Mesodermal cell (in vitro differentiated cells): ENCODE results near the gene PKMYT1.

Source experiments
- H3K27ac ChIP-seq: 2 replicates; pipeline ENCODE4 v1.7.0; 2013; ENCODE audit warnings: mild to moderate bottlenecking, low read depth, low read length, moderate library complexity; ENCODE audit not compliant: severe bottlenecking
- H3K36me3 ChIP-seq: 2 replicates; pipeline ENCODE4 v1.7.1; 2013; ENCODE audit warnings: mild to moderate bottlenecking, low read length, moderate library complexity; ENCODE audit not compliant: control insufficient read depth, insufficient read depth
- H3K4me1 ChIP-seq: one replicate; pipeline ENCODE4 v1.7.1; 2013; ENCODE audit warnings: mild to moderate bottlenecking, low read length; ENCODE audit not compliant: insufficient read depth, control insufficient read depth, poor library complexity, severe bottlenecking
- H3K4me3 ChIP-seq: 2 replicates; pipeline ENCODE4 v1.7.0; 2013; ENCODE audit warnings: low read length, control low read depth, mild to moderate bottlenecking; ENCODE audit not compliant: insufficient read depth, poor library complexity, severe bottlenecking; ENCODE audit errors: extremely low read depth
- H3K9me3 ChIP-seq: 2 replicates; pipeline ENCODE4 v1.7.1; 2013; ENCODE audit warnings: mild to moderate bottlenecking, low read length, moderate library complexity; ENCODE audit not compliant: control insufficient read depth
- WGBS, 2 experiments: methylation state at CpG; one replicate each; pipeline ENCODE4 v1.1.5; 2013; ENCODE audit warnings: missing lambda C conversion rate in 2 of 2; ENCODE audit not compliant: insufficient coverage in 2 of 2; 5-methylcytosine and 5-hydroxymethylcytosine counted together

The PKMYT1 gene

GRCh38 chr16:3007957-3008689 lies 27.9 kb upstream of the PKMYT1 start:
- no peak overlapping the region for H3K27ac ChIP-seq
- no peak overlapping the region for H3K4me3 ChIP-seq
- H3K9me3 ChIP-seq: no peaks in the 10 kb centered on the region
- H3K36me3 ChIP-seq: no peaks in the 10 kb centered on the region
- 13 to 22% methylated on average over 10 to 11 of the region's 17 CpGs for WGBS, 2 experiments
- peaks cover 38% of the 10 kb centered on the region for H3K4me1 ChIP-seq

GRCh38 chr16:3007059-3007956 lies 27.1 kb upstream of the PKMYT1 start:
- 60% methylated on average over 12 to 13 of the region's 13 CpGs for WGBS, 2 experiments
- Histone ChIP-seq H3K9me3 (no peaks in the 10 kb centered on the region), H3K36me3 (no peaks in the 10 kb centered on the region), H3K27ac (no peak overlapping the region), H3K4me1 (peaks cover 31% of the 10 kb centered on the region), H3K4me3 (no peak overlapping the region)

GRCh38 chr16:3004781-3005284 lies 24.6 kb upstream of the PKMYT1 start:
- peak overlapping the region; percentile 18 for H3K4me3 ChIP-seq
- no peak overlapping the region for H3K27ac ChIP-seq
- no peaks in the 10 kb centered on the region for H3K9me3 ChIP-seq
- 3 to 6% methylated on average over 12 to 20 of the region's 25 CpGs for WGBS, 2 experiments
- no peaks in the 10 kb centered on the region for H3K36me3 ChIP-seq
- H3K4me1 ChIP-seq: peaks cover 25% of the 10 kb centered on the region

GRCh38 chr16:3004319-3004718 lies 24.1 kb upstream of the PKMYT1 start:
- Histone ChIP-seq H3K36me3 (no peaks in the 10 kb centered on the region), H3K9me3 (no peaks in the 10 kb centered on the region), H3K4me1 (peaks cover 20% of the 10 kb centered on the region), H3K4me3 (no peak overlapping the region), H3K27ac (no peak overlapping the region)
- WGBS, 2 experiments: 0 to 1% methylated on average over 37 to 60 of the region's 67 CpGs

GRCh38 chr16:3003582-3004270 lies 23.5 kb upstream of the PKMYT1 start:
- Histone ChIP-seq H3K4me3 (no peak overlapping the region), H3K9me3 (no peaks in the 10 kb centered on the region), H3K36me3 (no peaks in the 10 kb centered on the region), H3K4me1 (peaks cover 18% of the 10 kb centered on the region), H3K27ac (no peak overlapping the region)
- WGBS, 2 experiments: 6 to 7% methylated on average over 38 to 43 of the region's 58 CpGs

- Histone ChIP-seq H3K4me1 (no peaks in the 10 kb centered on the region), H3K4me3 (no peak overlapping the region), H3K9me3 (no peaks in the 10 kb centered on the region), H3K27ac (no peak overlapping the region), H3K36me3 (no peaks in the 10 kb centered on the region)
- 78 to 85% methylated on average over 7 to 8 of the region's 12 CpGs for WGBS, 2 experiments
Measured at GRCh38 chr16:3001316-3001715, 21.1 kb upstream of the PKMYT1 start.

- Histone ChIP-seq H3K4me1 (no peaks in the 10 kb centered on the region), H3K9me3 (no peaks in the 10 kb centered on the region)
- WGBS, 2 experiments: 67 to 90% methylated on average over 1 to 2 of the region's 4 CpGs
Measured at GRCh38 chr16:3000540-3000939, 20.3 kb upstream of the PKMYT1 start.

GRCh38 chr16:2999929-3000328 lies 19.7 kb upstream of the PKMYT1 start:
- no peaks in the 10 kb centered on the region for H3K36me3 ChIP-seq
- 93 to 96% methylated on average over 5 to 6 of the region's 6 CpGs for WGBS, 2 experiments
- no peaks in the 10 kb centered on the region for H3K9me3 ChIP-seq
- H3K27ac ChIP-seq: no peak overlapping the region
- no peaks in the 10 kb centered on the region for H3K4me1 ChIP-seq
- H3K4me3 ChIP-seq: no peak overlapping the region

More at GRCh38 chr16:3000540-3000939, 20.3 kb upstream of the PKMYT1 start:
- no peaks in the 10 kb centered on the region for H3K36me3 ChIP-seq
- H3K4me3 ChIP-seq: no peak overlapping the region
- H3K27ac ChIP-seq: no peak overlapping the region

GRCh38 chr16:2996298-2996697 lies 16.1 kb upstream of the PKMYT1 start:
- 85 to 89% methylated on average over 4 to 12 of the region's 13 CpGs for WGBS, 2 experiments
- no peak overlapping the region for H3K27ac ChIP-seq
- H3K4me1 ChIP-seq: no peaks in the 10 kb centered on the region
- no peaks in the 10 kb centered on the region for H3K36me3 ChIP-seq
- H3K4me3 ChIP-seq: no peak overlapping the region
- H3K9me3 ChIP-seq: no peaks in the 10 kb centered on the region

GRCh38 chr16:2992383-2993081 lies 12.3 kb upstream of the PKMYT1 start:
- H3K27ac ChIP-seq: no peak overlapping the region
- no peaks in the 10 kb centered on the region for H3K9me3 ChIP-seq
- H3K4me3 ChIP-seq: no peak overlapping the region
- no peaks in the 10 kb centered on the region for H3K4me1 ChIP-seq
- WGBS, 2 experiments: 95 to 96% methylated on average over 6 to 7 of the region's 14 CpGs
- no peaks in the 10 kb centered on the region for H3K36me3 ChIP-seq
